HepG2 (cell line): ENCODE results near the gene STRN3. TPM values are rescaled to one million over a fixed set of nuclear protein-coding genes. Genes with fewer than 3 reads are reported as not detected.
A peak's percentile ranks its signal among the peaks of the same experiment; 100 is the strongest.
"Not testable (repeated sequence)": the region's sequence is repeated elsewhere in the genome, so short reads cannot be mapped to it uniquely, and the experiment has no call there.

Source experiments
- ATAC-seq: fragments of 200-7000 bp; cut with Tn5 transposase; 3 replicates; pipeline ENCODE4 v1.9.1; 2020; ENCODE audit warnings: mild to moderate bottlenecking, moderate library complexity
- BruUV-seq: library from RNA; stranded (reverse); fragments of 400-500 nt; replicated peaks from 2 replicates; lab custom pipeline; 2021; lab: Mats Ljungman, UMichigan
- CTCF ChIA-PET: fragments of 300-600 bp; formaldehyde crosslinking; extraction: SDS; loops from one replicate; lab custom pipeline; 2021; ENCODE audit warnings: low total read pairs, inconsistent platforms, low intra/inter-chr PET ratio; lab: Yijun Ruan, JAX
- POLR2A ChIA-PET: fragments of 350-600 bp; sonication (Branson Sonifier 250); formaldehyde crosslinking; loops from one replicate; lab custom pipeline; 2020; ENCODE audit warnings: antibody characterized with exemption, inconsistent platforms; lab: Yijun Ruan, JAX
- DNase-seq: peaks from one replicate; pipeline ENCODE4 v3.0.0-alpha.2; 2015; ENCODE audit warnings: low spot score
- FAIRE-seq: peaks from 3 replicates; lab custom pipeline; 2011; peaks lifted over from hg19 to GRCh38; lab: Jason Lieb, UNC
- H2AFZ ChIP-seq: one replicate; pipeline ENCODE4 v1.6.1; 2011; ENCODE audit warnings: low read length, inconsistent platforms
- H3K27ac ChIP-seq: fragments of 300-600 bp; 3 replicates; pipeline ENCODE4 v1.8.0; 2011; ENCODE audit warnings: mixed run types, mild to moderate bottlenecking, mixed read lengths, low read length, inconsistent platforms; ENCODE audit not compliant: insufficient read depth; ENCODE audit errors: extremely low read length
- H3K27me3 ChIP-seq, 2 experiments: fragments of 200-600 bp in 1 of 2; 2 replicates in 1 of 2; 3 replicates in 1 of 2; pipeline versions ENCODE4 v1.6.0 to v1.8.0; 2011; ENCODE audit warnings: low read length in 2 of 2, mild to moderate bottlenecking in 2 of 2, moderate library complexity in 2 of 2, inconsistent platforms in 1 of 2; ENCODE audit not compliant: insufficient read depth in 2 of 2, control insufficient read depth in 1 of 2
- H3K36me3 ChIP-seq, 2 experiments: fragments of 200-600 bp in 1 of 2; replicated peaks in 1 of 2; 2 replicates in 1 of 2; 3 replicates in 1 of 2; pipeline versions ENCODE4 v1.5.1 to v1.8.0; 2011; ENCODE audit warnings: low read length in 2 of 2, inconsistent platforms in 1 of 2; ENCODE audit not compliant: insufficient read depth in 2 of 2, control insufficient read depth in 1 of 2
- H3K4me1 ChIP-seq: 2 replicates; pipeline ENCODE4 v1.5.1; 2012; ENCODE audit warnings: low read length, inconsistent platforms; ENCODE audit not compliant: insufficient read depth
- H3K4me2 ChIP-seq: 2 replicates; pipeline ENCODE4 v1.6.0; 2011; ENCODE audit warnings: low read depth, low read length, inconsistent platforms
- H3K4me3 ChIP-seq, 3 experiments: fragments of 200-600 bp in 1 of 3; sonication (generic), shearing (Covaris generic) in 1 of 3; replicated peaks in 1 of 3; 2 replicates each; pipeline ENCODE4 v1.5.1; 2011 to 2016; ENCODE audit warnings: low read length in 3 of 3, inconsistent platforms in 2 of 3, low read depth in 2 of 3, mild to moderate bottlenecking in 2 of 3, control low read depth in 1 of 3, mixed read lengths in 1 of 3; ENCODE audit not compliant: insufficient read depth in 1 of 3
- H3K79me2 ChIP-seq: one replicate; pipeline ENCODE4 v1.6.1; 2011; ENCODE audit warnings: low read length, inconsistent platforms; ENCODE audit not compliant: insufficient read depth
- H3K9ac ChIP-seq: 2 replicates; pipeline ENCODE4 v1.6.0; 2011; ENCODE audit warnings: mild to moderate bottlenecking, low read depth, low read length, inconsistent platforms; ENCODE audit not compliant: insufficient read depth
- H3K9me3 ChIP-seq: 2 replicates; pipeline ENCODE4 v1.5.1; 2012; ENCODE audit warnings: mild to moderate bottlenecking, low read length
- H4K20me1 ChIP-seq: 2 replicates; pipeline ENCODE4 v1.6.0; 2011; ENCODE audit warnings: inconsistent platforms, mild to moderate bottlenecking, low read length, moderate library complexity; ENCODE audit not compliant: insufficient read depth
- KAT2B ChIP-seq: fragments of 150-350 bp; IDR thresholded peaks from 2 replicates; pipeline ENCODE4 v1.6.1; 2014; ENCODE audit warnings: low read depth, low read length, borderline replicate concordance
- KLF12 ChIP-seq: sonication (generic); formaldehyde crosslinking; IDR thresholded peaks from 2 replicates; pipeline ENCODE4 v1.4.0; 2020; ENCODE audit warnings: missing genetic modification reagents, borderline replicate concordance
- POLR2AphosphoS5 ChIP-seq: IDR thresholded peaks from 2 replicates; pipeline ENCODE4 v1.6.1; 2012; ENCODE audit warnings: low read depth, low read length
- RBM22 ChIP-seq: fragments of 200-400 bp; formaldehyde crosslinking; optimal IDR thresholded peaks from 2 replicates; pipeline ENCODE3; 2017; ENCODE audit warnings: mild to moderate bottlenecking, low read length, moderate library complexity
- YEATS4 ChIP-seq: sonication (generic); formaldehyde crosslinking; IDR thresholded peaks from 2 replicates; pipeline ENCODE4 v1.4.0; 2020; ENCODE audit warnings: missing genetic modification reagents, borderline replicate concordance
- WGBS: methylation state at CpG from one replicate; pipeline ENCODE4 v1.1.6; 2017; ENCODE audit warnings: low lambda C conversion rate; 5-methylcytosine and 5-hydroxymethylcytosine counted together
- in situ Hi-C: cut with HindIII; loops from 2 replicates; pipeline ENCODE4 v1.10.0; 2017; ENCODE audit warnings: low pct_unique_long_range_greater_than_20kb; ENCODE audit not compliant: extremely low pct_ligation_motif_present
- intact Hi-C: fragments of 100-400 bp; cut with micrococcal nuclease; formaldehyde crosslinking; loops from one replicate; pipeline ENCODE4 v1.10.0; 2022; ENCODE audit not compliant: unreplicated experiment
- polyA plus RNA-seq, 8 experiments: library from polyadenylated mRNA; depleted of rRNA in 3 of 8; stranded (reverse) in 7 of 8; unstranded in 1 of 8; fragments of >200 nt; fragmentation: Illumina TruSeq in 4 of 8; extraction: Trizol in 4 of 8; gene quantifications; 2 replicates each; pipeline versions ENCODE4 v1.2.1 to v1.2.3, GENCODE V29; 2011 to 2016; ENCODE audit warnings: low read depth in 4 of 8, missing spikeins in 1 of 8, mixed read lengths in 1 of 8; ENCODE audit not compliant: insufficient read depth in 1 of 8
- total RNA-seq, 5 experiments: library from RNA; depleted of rRNA; stranded (reverse); fragments of >200 nt; fragmentation: Illumina TruSeq; extraction: Trizol; gene quantifications; 2 replicates each; pipeline ENCODE4 v1.2.3, GENCODE V29; 2016; ENCODE audit warnings: low read depth in 1 of 5

The STRN3 gene
- total and polyA plus RNA-seq, 2 of the 13 experiments (the other 11 are each of a cell fraction or from before 2014, with no cell fraction given), result 49.4 to 123 TPM

- Histone ChIP-seq H2AFZ (no peak overlapping the region), H3K79me2 (no peaks in the 10 kb centered on the region), H3K36me3 (peaks cover 27 to 86% of the 10 kb centered on the region in 2 experiments)
- no peak for DNase-seq
- TF ChIP-seq POLR2AphosphoS5 (0 out of 2 replicates have a peak, but pooled peaks have one; percentile 13), KAT2B (no peak), KLF12 (CRISPR knock-in tag) (peak; percentile 33; the same call in 1 of the 2 replicates)
- TF ChIP-seq, all 625 proteins: peak for 2
- no peak for ATAC-seq
- Histone ChIP-seq H3K4me1 (no peaks in the 10 kb centered on the region), H3K27ac (no peak overlapping the region), H3K27me3 (no peaks in the 10 kb centered on the region), H4K20me1 (no peaks in the 10 kb centered on the region), H3K4me3 (no peak overlapping the region), H3K4me2 (no peak overlapping the region), H3K9ac (no peak overlapping the region), H3K9me3 (no peaks in the 10 kb centered on the region)
- CTCF ChIA-PET, result no interaction called here
- 96% methylated on average over 2 of the region's 2 CpGs for WGBS
- intact Hi-C loops, result loop anchor here (5.0 kb wide), 1 partner anchor 147 kb away; no protein-coding TSS in a partner anchor
- POLR2A ChIA-PET, result no interaction called here
- no peak for FAIRE-seq
- BruUV-seq, result no TSS peak
- in situ Hi-C loops, result no loop called here
Observed at GRCh38 chr14:30935445-30935844, 90.7 kb downstream of the STRN3 start.

GRCh38 chr14:30933937-30934336 is 92.2 kb downstream of the STRN3 start:
- H3K27me3 ChIP-seq, H3K4me3 ChIP-seq, FAIRE-seq, H3K4me2 ChIP-seq, POLR2A ChIA-PET, H3K27ac ChIP-seq, H4K20me1 ChIP-seq, intact Hi-C loops, H3K9me3 ChIP-seq, H2AFZ ChIP-seq, H3K9ac ChIP-seq, DNase-seq, CTCF ChIA-PET, ATAC-seq, H3K4me1 ChIP-seq, BruUV-seq, H3K79me2 ChIP-seq, in situ Hi-C loops: not testable (repeated sequence)
- TF ChIP-seq RBM22 (peak; percentile 77), YEATS4 (CRISPR knock-in tag) (0 out of 2 replicates have a peak, but pooled peaks have one; percentile 21)
- H3K36me3 ChIP-seq, result peaks cover 28 to 79% of the 10 kb centered on the region in 2 experiments
- WGBS, result 98% methylated on average over 13 of the region's 13 CpGs
